Fibroblast of lung (primary cell): Measurements from ENCODE around the gene SLC24A4. TPM values are rescaled to one million over a fixed set of nuclear protein-coding genes. Genes with fewer than 3 reads are reported as not detected.
A peak's percentile ranks its signal among the peaks of the same experiment; 100 is the strongest.

Experiments
- DNase-seq, 2 donors: peaks; one replicate each; pipeline versions ENCODE4 v3.0.0 to v3.0.0-alpha.2; 2010; ENCODE audit warnings: low read depth in 2 of 2
- H2AFZ ChIP-seq: 2 replicates; pipeline ENCODE4 v1.5.1; 2012; ENCODE audit warnings: low read length, control low read depth, inconsistent platforms
- H3K27ac ChIP-seq: 2 replicates; pipeline ENCODE4 v1.5.1; 2011; ENCODE audit warnings: low read length, control low read depth; ENCODE audit not compliant: insufficient read depth
- H3K27me3 ChIP-seq: 2 replicates; pipeline ENCODE4 v1.5.1; 2011; ENCODE audit warnings: mild to moderate bottlenecking, low read length; ENCODE audit not compliant: control insufficient read depth, insufficient read depth
- H3K36me3 ChIP-seq: 2 replicates; pipeline ENCODE4 v1.5.1; 2011; ENCODE audit warnings: low read length; ENCODE audit not compliant: control insufficient read depth, insufficient read depth
- H3K4me1 ChIP-seq: 2 replicates; pipeline ENCODE4 v1.5.1; 2011; ENCODE audit warnings: low read length; ENCODE audit not compliant: control insufficient read depth, insufficient read depth; ENCODE audit errors: extremely low read depth
- H3K4me2 ChIP-seq: 2 replicates; pipeline ENCODE4 v1.5.1; 2011; ENCODE audit warnings: low read length, control low read depth; ENCODE audit not compliant: insufficient read depth; ENCODE audit errors: extremely low read depth
- H3K4me3 ChIP-seq, 4 experiments: fragments of 200-600 bp in 1 of 4; sonication (generic) in 1 of 4; replicated peaks in 1 of 4; 2 replicates each; pipeline ENCODE4 v1.5.1; 2011 to 2016; ENCODE audit warnings: low read length in 4 of 4, low read depth in 3 of 4, mild to moderate bottlenecking in 3 of 4, control low read depth in 2 of 4, inconsistent platforms in 1 of 4, mixed read lengths in 1 of 4; ENCODE audit not compliant: insufficient read depth in 1 of 4; ENCODE audit errors: control extremely low read depth in 1 of 4
- H3K79me2 ChIP-seq: 2 replicates; pipeline ENCODE4 v1.5.1; 2012; ENCODE audit warnings: mild to moderate bottlenecking, low read length, inconsistent platforms; ENCODE audit not compliant: control insufficient read depth, insufficient read depth
- H3K9ac ChIP-seq: 2 replicates; pipeline ENCODE4 v1.5.1; 2011; ENCODE audit warnings: mild to moderate bottlenecking, low read length, control low read depth; ENCODE audit not compliant: insufficient read depth
- H3K9me3 ChIP-seq: 2 replicates; pipeline ENCODE4 v1.5.1; 2012; ENCODE audit warnings: low read depth, low read length; ENCODE audit not compliant: control insufficient read depth, insufficient read depth
- H4K20me1 ChIP-seq: 2 replicates; pipeline ENCODE4 v1.5.1; 2011; ENCODE audit warnings: low read length; ENCODE audit not compliant: control insufficient read depth, insufficient read depth; ENCODE audit errors: extremely low read depth
- EZH2 ChIP-seq: IDR thresholded peaks from 2 replicates; pipeline ENCODE4 v1.5.1; 2012; ENCODE audit warnings: low read length, control low read depth, mild to moderate bottlenecking; ENCODE audit errors: missing control alignments
- polyA plus RNA-seq, 2 donors: library from polyadenylated mRNA; depleted of rRNA in 1 of 2; stranded (reverse) in 1 of 2; unstranded in 1 of 2; fragments of >200 nt; gene quantifications; 2 replicates each; pipeline ENCODE4 v1.2.1, GENCODE V29; 2011 to 2012; ENCODE audit warnings: missing spikeins in 1 of 2
- total RNA-seq: library from RNA; depleted of rRNA; stranded (reverse); fragments of >200 nt; gene quantifications from 2 replicates; pipeline ENCODE4 v1.2.1, GENCODE V29; 2014
- TF ChIP-seq, protein P1 (sequence below), 2 donors: IDR thresholded peaks in 1 of 2; conservative IDR thresholded peaks in 1 of 2; 1 replicate in 1 of 2; 2 replicates in 1 of 2; pipeline ENCODE4 v1.5.1; 2011 to 2012; ENCODE audit warnings: low read length in 2 of 2, control low read depth in 1 of 2, inconsistent platforms in 1 of 2, low read depth in 1 of 2, mild to moderate bottlenecking in 1 of 2

SLC24A4 gene
- total and polyA plus RNA-seq, 2 donors (not counting 1 experiment from before 2014, with no cell fraction given): 0.03 TPM; not detected in 1

DNA sequence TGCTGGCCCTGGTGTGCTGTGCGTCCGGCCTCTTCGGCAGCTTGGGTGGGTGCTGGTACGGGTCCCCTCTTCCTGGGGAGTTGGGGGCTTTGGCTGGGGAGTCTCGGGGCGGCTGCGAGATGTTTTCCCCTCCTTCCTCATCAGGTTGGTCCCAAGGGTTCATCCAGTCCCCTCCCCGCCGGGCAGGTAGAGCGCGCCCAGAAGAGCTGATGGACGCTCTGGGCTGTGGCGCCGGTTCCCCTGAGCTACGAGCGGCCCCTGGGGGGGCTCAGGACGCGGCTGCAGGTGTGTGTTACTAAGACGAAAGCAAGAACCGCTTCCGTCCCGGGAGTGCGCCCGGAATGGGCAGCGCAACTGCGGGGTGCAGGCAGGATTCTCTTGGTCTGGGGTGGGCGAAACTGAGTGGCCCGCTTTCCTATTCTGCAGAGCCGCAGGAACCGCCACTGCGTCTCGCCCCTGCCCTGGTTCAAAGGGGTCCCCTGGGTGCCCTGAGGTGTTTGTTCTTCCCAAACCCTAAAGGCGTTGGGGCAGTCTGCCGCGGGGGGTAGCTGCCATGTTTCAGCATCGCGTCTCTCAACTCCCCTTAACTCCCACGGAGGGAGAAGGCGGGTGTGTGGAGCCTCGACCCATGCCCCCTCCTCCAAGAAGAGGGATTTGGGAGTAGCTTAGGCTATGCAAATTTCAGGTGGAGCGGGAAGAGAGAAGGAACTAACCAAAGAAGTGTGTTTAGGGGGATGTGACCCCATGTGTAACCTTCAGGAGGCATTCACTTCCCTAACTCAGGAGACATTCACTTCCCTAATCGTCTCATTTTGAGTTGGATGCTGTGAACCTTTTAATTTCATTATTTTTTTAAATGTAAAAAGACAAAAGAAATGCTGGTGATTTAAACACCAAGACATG, 1.2 kb downstream of the SLC24A4 start:
- no peaks in the 10 kb centered on the region for H3K4me1 ChIP-seq
- H3K36me3 ChIP-seq: no peaks in the 10 kb centered on the region
- no peak for DNase-seq
- no peak overlapping the region for H3K9ac ChIP-seq
- no peak overlapping the region for H3K4me2 ChIP-seq
- no peaks in the 10 kb centered on the region for H4K20me1 ChIP-seq
- TF ChIP-seq EZH2: no peak
- TF ChIP-seq, protein P1, sequence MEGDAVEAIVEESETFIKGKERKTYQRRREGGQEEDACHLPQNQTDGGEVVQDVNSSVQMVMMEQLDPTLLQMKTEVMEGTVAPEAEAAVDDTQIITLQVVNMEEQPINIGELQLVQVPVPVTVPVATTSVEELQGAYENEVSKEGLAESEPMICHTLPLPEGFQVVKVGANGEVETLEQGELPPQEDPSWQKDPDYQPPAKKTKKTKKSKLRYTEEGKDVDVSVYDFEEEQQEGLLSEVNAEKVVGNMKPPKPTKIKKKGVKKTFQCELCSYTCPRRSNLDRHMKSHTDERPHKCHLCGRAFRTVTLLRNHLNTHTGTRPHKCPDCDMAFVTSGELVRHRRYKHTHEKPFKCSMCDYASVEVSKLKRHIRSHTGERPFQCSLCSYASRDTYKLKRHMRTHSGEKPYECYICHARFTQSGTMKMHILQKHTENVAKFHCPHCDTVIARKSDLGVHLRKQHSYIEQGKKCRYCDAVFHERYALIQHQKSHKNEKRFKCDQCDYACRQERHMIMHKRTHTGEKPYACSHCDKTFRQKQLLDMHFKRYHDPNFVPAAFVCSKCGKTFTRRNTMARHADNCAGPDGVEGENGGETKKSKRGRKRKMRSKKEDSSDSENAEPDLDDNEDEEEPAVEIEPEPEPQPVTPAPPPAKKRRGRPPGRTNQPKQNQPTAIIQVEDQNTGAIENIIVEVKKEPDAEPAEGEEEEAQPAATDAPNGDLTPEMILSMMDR (conservative IDR thresholded peaks at IDR 0.05 in 1 of 2, IDR thresholded peaks at IDR 0.05 in 1 of 2; ENCODE audit: low read depth in 1 of 2, low read length in 2 of 2): no peak
- no peaks in the 10 kb centered on the region for H3K79me2 ChIP-seq
- peaks cover 38% of the 10 kb centered on the region for H3K27me3 ChIP-seq
- no peak overlapping the region for H3K27ac ChIP-seq
- H3K9me3 ChIP-seq: no peaks in the 10 kb centered on the region
- no peak overlapping the region for H2AFZ ChIP-seq
- H3K4me3 ChIP-seq: no peak overlapping the region

GRCh38 chr14:92325835-92326234, 2.9 kb downstream of the SLC24A4 start:
- Histone ChIP-seq H3K27ac (no peak overlapping the region), H3K4me1 (no peaks in the 10 kb centered on the region), H3K9me3 (no peaks in the 10 kb centered on the region), H3K4me3 (no peak overlapping the region), H3K4me2 (no peak overlapping the region), H3K9ac (no peak overlapping the region), H2AFZ (no peak overlapping the region), H3K27me3 (peaks cover 34% of the 10 kb centered on the region), H3K36me3 (no peaks in the 10 kb centered on the region), H4K20me1 (no peaks in the 10 kb centered on the region), H3K79me2 (no peaks in the 10 kb centered on the region)
- no peak for DNase-seq
- peak; percentile 35 for TF ChIP-seq EZH2
- TF ChIP-seq, protein P1 (conservative IDR thresholded peaks at IDR 0.05 in 1 of 2, IDR thresholded peaks at IDR 0.05 in 1 of 2; ENCODE audit: low read depth in 1 of 2, low read length in 2 of 2): no peak

DNA sequence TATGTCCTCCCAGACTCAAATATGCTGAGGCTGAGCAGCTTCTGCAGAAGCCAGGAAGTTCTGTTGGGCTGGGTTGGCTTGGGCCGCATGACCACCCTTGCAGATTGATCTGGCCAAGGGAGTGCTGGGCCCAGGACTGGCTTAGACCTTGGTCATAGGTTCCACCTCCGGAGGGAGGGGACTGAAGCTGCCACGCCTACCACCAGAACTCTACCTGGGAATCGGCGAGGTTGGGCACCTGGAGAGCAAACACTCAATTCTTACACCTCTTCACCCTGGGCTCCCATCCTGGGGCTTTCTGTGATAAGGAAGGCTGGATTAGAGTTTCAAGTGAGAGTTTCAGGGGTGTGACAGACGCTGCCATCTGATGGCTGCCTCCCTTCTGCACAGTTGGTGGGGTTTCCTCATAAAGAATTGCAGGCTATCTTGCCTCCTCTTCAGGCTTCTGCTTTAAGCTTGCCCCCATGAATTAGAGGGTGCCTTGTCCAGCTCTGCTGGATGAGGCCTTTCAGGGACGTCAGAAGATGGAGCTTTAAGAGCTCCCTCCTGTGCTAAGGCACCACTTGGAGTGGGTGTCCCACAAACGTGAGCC, 5.8 kb downstream of the SLC24A4 start:
- Histone ChIP-seq H3K9ac (no peak overlapping the region), H3K4me2 (no peak overlapping the region), H3K4me1 (no peaks in the 10 kb centered on the region), H3K27ac (no peak overlapping the region), H2AFZ (no peak overlapping the region), H3K36me3 (no peaks in the 10 kb centered on the region), H3K4me3 (no peak overlapping the region), H4K20me1 (no peaks in the 10 kb centered on the region), H3K27me3 (peaks cover 20% of the 10 kb centered on the region), H3K79me2 (no peaks in the 10 kb centered on the region), H3K9me3 (no peaks in the 10 kb centered on the region)
- TF ChIP-seq, protein P1 (conservative IDR thresholded peaks at IDR 0.05 in 1 of 2, IDR thresholded peaks at IDR 0.05 in 1 of 2; ENCODE audit: low read depth in 1 of 2, low read length in 2 of 2): no peak
- no peak for TF ChIP-seq EZH2
- no peak for DNase-seq
